K562 (cell line): ENCODE results near the gene PRR14L. TPM values are rescaled to one million over a fixed set of nuclear protein-coding genes. Genes with fewer than 3 reads are reported as not detected.

ENCODE experiments used
- MAFG ChIP-seq: fragments of 450-650 bp; conservative IDR thresholded peaks from 2 replicates; pipeline ENCODE4 v1.6.1; 2016; ENCODE audit warnings: missing genetic modification characterization, missing compliant biosample characterization
- MED1 ChIP-seq: sonication (generic); formaldehyde crosslinking; IDR thresholded peaks from 2 replicates; pipeline ENCODE4 v1.8.1; 2023; ENCODE audit warnings: missing genetic modification reagents, borderline replicate concordance
- NCOR1 ChIP-seq: fragments of 450-650 bp; IDR thresholded peaks from 2 replicates; pipeline ENCODE4 v1.6.1; 2016; ENCODE audit warnings: mild to moderate bottlenecking, moderate library complexity
- ZNF407 ChIP-seq: fragments of 450-650 bp; IDR thresholded peaks from 2 replicates; pipeline ENCODE4 v1.6.1; 2016; ENCODE audit warnings: low read depth
- polyA plus RNA-seq, 8 experiments: library from polyadenylated mRNA; depleted of rRNA in 4 of 8; stranded (reverse) in 5 of 8; unstranded in 3 of 8; fragments of >200 nt; fragmentation: Nextera tagmentation in 2 of 8; fragmentation: Illumina TruSeq in 1 of 8; extraction: Ambion mirVana in 2 of 8; extraction: Trizol in 1 of 8; gene quantifications; 2 replicates each; pipeline versions ENCODE4 v1.2.1 to v1.2.3, GENCODE V29; 2011 to 2014; ENCODE audit warnings: inconsistent platforms in 1 of 8, missing spikeins in 1 of 8
- total RNA-seq, 7 experiments: library from RNA; depleted of rRNA in 6 of 7; stranded (reverse); fragments of >200 nt in 6 of 7; fragmentation: Illumina TruSeq in 2 of 7; extraction: Trizol in 2 of 7; gene quantifications; 2 replicates each; pipeline versions ENCODE4 v1.2.1 to v1.2.3, GENCODE V29; 2011 to 2021; ENCODE audit warnings: low replicate concordance in 1 of 7

The PRR14L gene
- total and polyA plus RNA-seq, 9 of the 15 experiments (the other 6 are each of a cell fraction or from before 2014, with no cell fraction given) = 2.8 to 36.3 (median 12.3) TPM

GRCh38 chr22:31639436-31640039, 110.4 kb downstream of the PRR14L start (continued):
- TF ChIP-seq ZNF407 (no peak), MED1 (no peak), NCOR1 (no peak), MAFG (tag) (no peak)
- TF ChIP-seq, all 486 proteins: peak for 0
